ENCODE results near the gene ARSA.

Gene ARSA

GRCh38 chr22:50582493-50583293, 45.3 kb downstream of the ARSA start, which contains the start of gene CHKB:
TSS of gene CHKB (minus strand) at chr22:50582849. CDS start at chr22:50582781, 68 bp downstream.
- peak; percentile 98 for FAIRE-seq
- DNase-seq (ENCODE audit: insufficient read length, low spot score) = peak; percentile 99

- FAIRE-seq (peak; percentile 35), DNase-seq (ENCODE audit: insufficient read length, low spot score) (no peak)
These were observed 45.9 kb downstream of the ARSA start for GRCh38 chr22:50581950-50582492.

GRCh38 chr22:50581031-50581949, 46.7 kb downstream of the ARSA start:
- no peak for DNase-seq (ENCODE audit: insufficient read length, low spot score)
- peak; percentile 62 for FAIRE-seq

GRCh38 chr22:50579752-50580151, 48.2 kb downstream of the ARSA start:
- DNase-seq (ENCODE audit: insufficient read length, low spot score) = no peak
- no peak for FAIRE-seq

GRCh38 chr22:50578776-50579310, 49.1 kb downstream of the ARSA start:
- DNase-seq (ENCODE audit: insufficient read length, low spot score) (no peak), FAIRE-seq (no peak)

- no peak for FAIRE-seq
- no peak for DNase-seq (ENCODE audit: insufficient read length, low spot score)
These were observed 49.8 kb downstream of the ARSA start, which contains the start of gene CPT1B for GRCh38 chr22:50577987-50578775. TSS of gene CPT1B (minus strand) at chr22:50578427. CDS start at chr22:50577915, 512 bp downstream.

GRCh38 chr22:50577697-50577986, 50.3 kb downstream of the ARSA start:
- no peak for DNase-seq (ENCODE audit: insufficient read length, low spot score)
- no peak for FAIRE-seq

GRCh38 chr22:50576806-50577696, 50.9 kb downstream of the ARSA start:
- DNase-seq (ENCODE audit: insufficient read length, low spot score) = no peak
- no peak for FAIRE-seq

GRCh38 chr22:50576070-50576469, 51.9 kb downstream of the ARSA start:
- no peak for FAIRE-seq
- no peak for DNase-seq (ENCODE audit: insufficient read length, low spot score)

- FAIRE-seq (no peak), DNase-seq (ENCODE audit: insufficient read length, low spot score) (no peak)
These were observed 52.5 kb downstream of the ARSA start for GRCh38 chr22:50575426-50575941.
